HepG2 (cell line): ENCODE data around the gene CLPSL2. TPM values are rescaled to one million over a fixed set of nuclear protein-coding genes. Genes with fewer than 3 reads are reported as not detected.

Experiments used
- ARID5B ChIP-seq: IDR thresholded peaks from 2 replicates; pipeline ENCODE4 v1.4.0; 2020; ENCODE audit warnings: mild to moderate bottlenecking, missing genetic modification reagents
- ATAD3A ChIP-seq: sonication (generic); formaldehyde crosslinking; IDR thresholded peaks from 2 replicates; pipeline ENCODE4 v1.4.0; 2020; ENCODE audit warnings: missing genetic modification reagents
- EEA1 ChIP-seq: sonication (generic); formaldehyde crosslinking; IDR thresholded peaks from 2 replicates; pipeline ENCODE4 v1.5.1; 2020; ENCODE audit warnings: mild to moderate bottlenecking, missing genetic modification reagents, borderline replicate concordance
- ELF1 ChIP-seq: sonication (generic); formaldehyde crosslinking; IDR thresholded peaks from 2 replicates; pipeline ENCODE4 v1.4.0; 2020; ENCODE audit warnings: missing genetic modification reagents
- ETV6 ChIP-seq: sonication (generic); formaldehyde crosslinking; conservative IDR thresholded peaks from 2 replicates; pipeline ENCODE4 v1.4.0; 2020; ENCODE audit warnings: missing genetic modification reagents
- HNRNPK ChIP-seq: fragments of 200-400 bp; formaldehyde crosslinking; IDR thresholded peaks from 2 replicates; pipeline ENCODE4 v1.6.1; 2018; ENCODE audit warnings: low read length, low read depth, moderate library complexity, mild to moderate bottlenecking; ENCODE audit not compliant: poor library complexity, severe bottlenecking
- KLF12 ChIP-seq: sonication (generic); formaldehyde crosslinking; IDR thresholded peaks from 2 replicates; pipeline ENCODE4 v1.4.0; 2020; ENCODE audit warnings: missing genetic modification reagents, borderline replicate concordance
- MLLT10 ChIP-seq: sonication (generic); formaldehyde crosslinking; IDR thresholded peaks from 2 replicates; pipeline ENCODE4 v1.4.0; 2020; ENCODE audit warnings: missing genetic modification reagents
- MZF1 ChIP-seq: sonication (generic); formaldehyde crosslinking; IDR thresholded peaks from 2 replicates; pipeline ENCODE4 v1.8.1; 2023; ENCODE audit warnings: mild to moderate bottlenecking, missing genetic modification reagents, borderline replicate concordance
- NR3C1 ChIP-seq: sonication (generic); formaldehyde crosslinking; IDR thresholded peaks from 2 replicates; pipeline ENCODE4 v1.4.0; 2020; ENCODE audit warnings: missing genetic modification reagents
- RBM39 ChIP-seq: fragments of 200-400 bp; formaldehyde crosslinking; IDR thresholded peaks from one replicate; pipeline ENCODE4 v1.6.1; 2018; ENCODE audit warnings: antibody characterized with exemption, mild to moderate bottlenecking, low read depth, low read length; ENCODE audit not compliant: poor library complexity, severe bottlenecking
- RFX3 ChIP-seq: IDR thresholded peaks from 2 replicates; pipeline ENCODE4 v1.6.1; 2016; ENCODE audit warnings: missing biosample characterization, missing genetic modification reagents
- SAP130 ChIP-seq: IDR thresholded peaks from 2 replicates; pipeline ENCODE4 v1.6.1; 2016; ENCODE audit warnings: low read depth
- SMAD3 ChIP-seq: sonication (generic); formaldehyde crosslinking; IDR thresholded peaks from 2 replicates; pipeline ENCODE4 v1.4.0; 2020; ENCODE audit warnings: missing genetic modification reagents
- SMYD3 ChIP-seq: sonication (generic); formaldehyde crosslinking; IDR thresholded peaks from 2 replicates; pipeline ENCODE4 v1.8.1; 2023; ENCODE audit warnings: mild to moderate bottlenecking, missing genetic modification reagents
- TARDBP ChIP-seq: sonication (generic); formaldehyde crosslinking; IDR thresholded peaks from 2 replicates; pipeline ENCODE4 v1.8.0; 2022; ENCODE audit warnings: mild to moderate bottlenecking, missing genetic modification reagents
- TFDP1 ChIP-seq: IDR thresholded peaks from 2 replicates; pipeline ENCODE4 v1.6.1; 2016; ENCODE audit warnings: missing compliant biosample characterization, missing genetic modification reagents, borderline replicate concordance
- ZBTB1 ChIP-seq: sonication (generic); formaldehyde crosslinking; IDR thresholded peaks from 2 replicates; pipeline ENCODE4 v1.4.0; 2020; ENCODE audit warnings: missing genetic modification reagents, borderline replicate concordance
- ZBTB14 ChIP-seq: sonication (generic); formaldehyde crosslinking; IDR thresholded peaks from 2 replicates; pipeline ENCODE4 v1.4.0; 2020; ENCODE audit warnings: missing genetic modification reagents
- ZNF234 ChIP-seq: sonication (generic); formaldehyde crosslinking; conservative IDR thresholded peaks from 2 replicates; pipeline ENCODE4 v1.5.1; 2020; ENCODE audit warnings: mild to moderate bottlenecking, missing genetic modification reagents
- ZNF331 ChIP-seq: sonication (generic); formaldehyde crosslinking; IDR thresholded peaks from 2 replicates; pipeline ENCODE4 v1.4.0; 2020; ENCODE audit warnings: missing genetic modification reagents
- ZNF430 ChIP-seq: sonication (generic); formaldehyde crosslinking; IDR thresholded peaks from 2 replicates; pipeline ENCODE4 v1.9.0; 2021; ENCODE audit warnings: mild to moderate bottlenecking, missing genetic modification reagents
- ZNF782 ChIP-seq: sonication (generic); formaldehyde crosslinking; IDR thresholded peaks from 2 replicates; pipeline ENCODE4 v1.4.0; 2020; ENCODE audit warnings: missing genetic modification reagents, mild to moderate bottlenecking, borderline replicate concordance
- polyA plus RNA-seq, 8 experiments: library from polyadenylated mRNA; depleted of rRNA in 3 of 8; stranded (reverse) in 7 of 8; unstranded in 1 of 8; fragments of >200 nt; fragmentation: Illumina TruSeq in 4 of 8; extraction: Trizol in 4 of 8; gene quantifications; 2 replicates each; pipeline versions ENCODE4 v1.2.1 to v1.2.3, GENCODE V29; 2011 to 2016; ENCODE audit warnings: low read depth in 4 of 8, missing spikeins in 1 of 8, mixed read lengths in 1 of 8; ENCODE audit not compliant: insufficient read depth in 1 of 8
- total RNA-seq, 5 experiments: library from RNA; depleted of rRNA; stranded (reverse); fragments of >200 nt; fragmentation: Illumina TruSeq; extraction: Trizol; gene quantifications; 2 replicates each; pipeline ENCODE4 v1.2.3, GENCODE V29; 2016; ENCODE audit warnings: low read depth in 1 of 5
- TF ChIP-seq, protein P1 (sequence below): sonication (generic); formaldehyde crosslinking; IDR thresholded peaks from 2 replicates; pipeline ENCODE4 v1.5.0; 2020; ENCODE audit warnings: mild to moderate bottlenecking, low read depth, missing genetic modification reagents, borderline replicate concordance
- TF ChIP-seq, protein P2 (sequence below): sonication (generic); formaldehyde crosslinking; IDR thresholded peaks from 2 replicates; pipeline ENCODE4 v1.5.0; 2020; ENCODE audit warnings: missing genetic modification reagents

The CLPSL2 gene
- total and polyA plus RNA-seq, 2 of the 13 experiments (the other 11 are each of a cell fraction or from before 2014, with no cell fraction given), result not detected

- TF ChIP-seq HNRNPK (no peak), MZF1 (CRISPR knock-in tag) (no peak), ZBTB1 (CRISPR knock-in tag) (no peak), ETV6 (CRISPR knock-in tag) (no peak), EEA1 (CRISPR knock-in tag) (no peak), SMYD3 (CRISPR knock-in tag) (no peak), TFDP1 (CRISPR knock-in tag) (peak; percentile 60; the same call in 1 of the 2 replicates), ZNF782 (CRISPR knock-in tag) (no peak), ARID5B (CRISPR knock-in tag) (no peak), ZBTB14 (CRISPR knock-in tag) (no peak), ATAD3A (CRISPR knock-in tag) (no peak), ZNF234 (CRISPR knock-in tag) (no peak), ZNF430 (CRISPR knock-in tag) (no peak), RFX3 (CRISPR knock-in tag) (no peak), NR3C1 (CRISPR knock-in tag) (no peak), RBM39 (no peak), ELF1 (CRISPR knock-in tag) (no peak), TARDBP (0 out of 2 replicates have a peak, but pooled peaks have one; percentile 57), SMAD3 (CRISPR knock-in tag) (no peak), ZNF331 (CRISPR knock-in tag) (no peak), SAP130 (CRISPR knock-in tag) (peak; percentile 45), KLF12 (no peak), MLLT10 (CRISPR knock-in tag) (no peak)
- TF ChIP-seq, protein P1, sequence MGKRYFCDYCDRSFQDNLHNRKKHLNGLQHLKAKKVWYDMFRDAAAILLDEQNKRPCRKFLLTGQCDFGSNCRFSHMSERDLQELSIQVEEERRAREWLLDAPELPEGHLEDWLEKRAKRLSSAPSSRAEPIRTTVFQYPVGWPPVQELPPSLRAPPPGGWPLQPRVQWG (CRISPR knock-in tag), result no peak
- TF ChIP-seq, protein P2, sequence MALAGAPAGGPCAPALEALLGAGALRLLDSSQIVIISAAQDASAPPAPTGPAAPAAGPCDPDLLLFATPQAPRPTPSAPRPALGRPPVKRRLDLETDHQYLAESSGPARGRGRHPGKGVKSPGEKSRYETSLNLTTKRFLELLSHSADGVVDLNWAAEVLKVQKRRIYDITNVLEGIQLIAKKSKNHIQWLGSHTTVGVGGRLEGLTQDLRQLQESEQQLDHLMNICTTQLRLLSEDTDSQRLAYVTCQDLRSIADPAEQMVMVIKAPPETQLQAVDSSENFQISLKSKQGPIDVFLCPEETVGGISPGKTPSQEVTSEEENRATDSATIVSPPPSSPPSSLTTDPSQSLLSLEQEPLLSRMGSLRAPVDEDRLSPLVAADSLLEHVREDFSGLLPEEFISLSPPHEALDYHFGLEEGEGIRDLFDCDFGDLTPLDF (CRISPR knock-in tag), result no peak
Measured at GRCh38 chr6:35742842-35743241, 33.6 kb upstream of the CLPSL2 start (continued).
